SU-DHL-6 (cell line): ENCODE data around the gene LGALS14.

ENCODE experiments used
- H2AFZ ChIP-seq: fragments of 200-600 bp; sonication (generic); 2 replicates; pipeline ENCODE4 v1.6.1; 2014; ENCODE audit warnings: low read depth, mild to moderate bottlenecking, moderate library complexity, mixed read lengths, antibody characterized with exemption, low read length; ENCODE audit not compliant: severe bottlenecking
- H3F3A ChIP-seq: fragments of 200-600 bp; shearing (Covaris generic); 2 replicates; pipeline ENCODE4 v1.6.0; 2016; ENCODE audit warnings: antibody characterized with exemption, mild to moderate bottlenecking; ENCODE audit not compliant: insufficient read depth
- H3K27ac ChIP-seq: fragments of 200-600 bp; sonication (generic); 2 replicates; pipeline ENCODE4 v1.5.1; 2016; ENCODE audit warnings: low read depth, mild to moderate bottlenecking, low read length, moderate library complexity, mixed read lengths
- H3K27me3 ChIP-seq: fragments of 200-600 bp; sonication (generic), shearing (Covaris generic); 2 replicates; pipeline ENCODE4 v1.6.0; 2014; ENCODE audit warnings: mild to moderate bottlenecking, low read length
- H3K36me3 ChIP-seq: fragments of 200-600 bp; sonication (generic); 2 replicates; pipeline ENCODE4 v1.6.1; 2014; ENCODE audit warnings: mild to moderate bottlenecking, low read length, mixed read lengths
- H3K4me2 ChIP-seq: fragments of 300-600, 200-600 bp; shearing (Covaris generic), sonication (generic); 2 replicates; pipeline ENCODE4 v1.6.0; 2014; ENCODE audit warnings: low read length, low read depth, mild to moderate bottlenecking; ENCODE audit not compliant: poor library complexity, severe bottlenecking
- H3K4me3 ChIP-seq: fragments of 200-600 bp; sonication (generic); 2 replicates; pipeline ENCODE4 v1.5.1; 2014; ENCODE audit warnings: antibody characterized with exemption, low read length, mild to moderate bottlenecking, mixed read lengths; ENCODE audit not compliant: insufficient read depth, poor library complexity, severe bottlenecking
- H3K79me2 ChIP-seq: fragments of 200-600 bp; sonication (generic); 2 replicates; pipeline ENCODE4 v1.6.1; 2014; ENCODE audit warnings: mild to moderate bottlenecking, low read length, moderate library complexity; ENCODE audit not compliant: insufficient read depth
- H3K9ac ChIP-seq: fragments of 200-600 bp; sonication (generic); 2 replicates; pipeline ENCODE4 v1.7.0; 2014; ENCODE audit warnings: mild to moderate bottlenecking, low read length
- H3K9me2 ChIP-seq: fragments of 200-600 bp; sonication (generic); replicated peaks from 2 replicates; pipeline ENCODE4 v1.6.1; 2014; ENCODE audit warnings: low read length; ENCODE audit not compliant: insufficient read depth
- H3K9me3 ChIP-seq: fragments of 200-600 bp; sonication (generic); 2 replicates; pipeline ENCODE4 v1.6.1; 2014; ENCODE audit warnings: low read length, mixed read lengths; ENCODE audit not compliant: insufficient read depth
- H4K20me1 ChIP-seq: fragments of 200-600 bp; sonication (generic); 2 replicates; pipeline ENCODE4 v1.6.1; 2014; ENCODE audit warnings: low read depth, mild to moderate bottlenecking, antibody characterized with exemption, low read length, moderate library complexity, mixed read lengths
- CTCF ChIP-seq: fragments of 200-600 bp; sonication (generic); IDR thresholded peaks from one replicate; pipeline ENCODE4 v1.5.1; 2017; ENCODE audit warnings: antibody characterized with exemption, mild to moderate bottlenecking, low read length, moderate library complexity; ENCODE audit not compliant: insufficient read depth, poor library complexity, severe bottlenecking
- EZH2phosphoT487 ChIP-seq: fragments of 200-600 bp; sonication (generic), shearing (Covaris generic); conservative IDR thresholded peaks from 2 replicates; pipeline ENCODE4 v1.6.1; 2018; ENCODE audit warnings: mild to moderate bottlenecking, antibody characterized with exemption, low read length, moderate library complexity, mixed read lengths

The LGALS14 gene

DNA sequence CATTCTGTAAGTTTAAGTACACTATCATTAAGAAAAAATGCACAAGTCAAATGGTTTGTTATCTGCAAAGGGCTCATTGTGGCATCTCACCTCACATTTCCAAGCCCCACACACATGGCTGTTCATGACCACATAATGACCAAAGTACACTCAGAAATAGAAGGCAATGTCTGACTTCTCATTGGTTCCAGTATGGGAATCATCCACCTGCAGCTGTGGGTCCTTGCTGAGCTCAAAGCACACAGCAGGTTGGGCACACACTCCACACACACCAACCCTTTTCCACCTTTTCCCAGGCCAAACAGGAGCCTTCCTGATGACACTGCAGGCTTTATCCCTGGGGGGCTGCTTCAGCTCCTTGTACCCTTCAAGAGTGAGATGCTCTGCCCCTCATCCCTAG is 21.7 kb downstream of the LGALS14 start:
- H3K27me3 ChIP-seq = no peaks in the 10 kb centered on the region
- no peak overlapping the region for H3K4me3 ChIP-seq
- H3F3A ChIP-seq = no peaks in the 10 kb centered on the region
- H3K27ac ChIP-seq = no peak overlapping the region
- H3K9ac ChIP-seq = no peak overlapping the region
- no peaks in the 10 kb centered on the region for H3K9me2 ChIP-seq
- H3K79me2 ChIP-seq = no peaks in the 10 kb centered on the region
- no peaks in the 10 kb centered on the region for H3K9me3 ChIP-seq
- no peak for TF ChIP-seq CTCF
- TF ChIP-seq EZH2phosphoT487 = no peak
- H3K4me2 ChIP-seq = no peak overlapping the region
- H4K20me1 ChIP-seq = no peaks in the 10 kb centered on the region
- no peak overlapping the region for H2AFZ ChIP-seq
- H3K36me3 ChIP-seq = no peaks in the 10 kb centered on the region

- Histone ChIP-seq H4K20me1 (no peaks in the 10 kb centered on the region), H3K79me2 (no peaks in the 10 kb centered on the region), H3K9me2 (no peaks in the 10 kb centered on the region), H3K4me3 (no peak overlapping the region), H3F3A (no peaks in the 10 kb centered on the region), H3K9ac (no peak overlapping the region), H3K27me3 (no peaks in the 10 kb centered on the region), H3K9me3 (no peaks in the 10 kb centered on the region), H3K36me3 (no peaks in the 10 kb centered on the region), H2AFZ (no peak overlapping the region), H3K27ac (no peak overlapping the region), H3K4me2 (no peak overlapping the region)
- TF ChIP-seq EZH2phosphoT487 (no peak), CTCF (no peak)
Measured at GRCh38 chr19:39727070-39727800, 23.0 kb downstream of the LGALS14 start.

- Histone ChIP-seq H4K20me1 (no peaks in the 10 kb centered on the region), H3K9me3 (no peaks in the 10 kb centered on the region), H2AFZ (no peak overlapping the region), H3K4me2 (no peak overlapping the region), H3K9me2 (no peaks in the 10 kb centered on the region), H3K27ac (no peak overlapping the region), H3K36me3 (no peaks in the 10 kb centered on the region), H3K4me3 (no peak overlapping the region), H3F3A (no peaks in the 10 kb centered on the region), H3K9ac (no peak overlapping the region), H3K27me3 (no peaks in the 10 kb centered on the region), H3K79me2 (no peaks in the 10 kb centered on the region)
- no peak for TF ChIP-seq CTCF
- TF ChIP-seq EZH2phosphoT487 = no peak
Measured at GRCh38 chr19:39728040-39728439, 23.8 kb downstream of the LGALS14 start.
